GM19099 (cell line): ENCODE measurements around the gene MORC4.

Experiments used
- POLR2A ChIP-seq: IDR thresholded peaks from 3 replicates; pipeline ENCODE4 v1.6.1; 2011; ENCODE audit warnings: low read depth; ENCODE audit not compliant: insufficient read length; ENCODE audit errors: extremely low read depth

The MORC4 gene

DNA sequence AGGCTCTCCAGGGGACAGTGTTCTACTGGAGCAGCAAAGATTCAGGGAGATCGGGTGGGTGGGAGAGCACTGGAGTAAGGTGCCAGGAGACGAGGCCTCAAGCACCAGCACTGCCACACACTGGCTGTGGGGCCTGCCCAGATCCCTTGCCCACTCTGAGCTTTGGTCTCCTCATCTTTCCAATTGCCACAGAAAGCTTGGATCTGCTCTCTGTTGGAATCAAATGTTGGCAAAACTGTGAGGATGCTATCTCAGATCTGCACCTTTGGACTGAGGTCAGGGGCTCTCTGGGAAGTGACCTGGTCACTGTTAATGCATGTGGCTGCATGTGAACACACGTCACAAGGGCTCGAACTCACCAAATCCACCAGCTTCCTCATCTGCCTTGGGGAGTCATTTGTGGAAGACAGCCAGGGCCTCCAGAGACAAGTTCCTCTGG, 98.2 kb downstream of the MORC4 start:
- TF ChIP-seq POLR2A = no peak

DNA sequence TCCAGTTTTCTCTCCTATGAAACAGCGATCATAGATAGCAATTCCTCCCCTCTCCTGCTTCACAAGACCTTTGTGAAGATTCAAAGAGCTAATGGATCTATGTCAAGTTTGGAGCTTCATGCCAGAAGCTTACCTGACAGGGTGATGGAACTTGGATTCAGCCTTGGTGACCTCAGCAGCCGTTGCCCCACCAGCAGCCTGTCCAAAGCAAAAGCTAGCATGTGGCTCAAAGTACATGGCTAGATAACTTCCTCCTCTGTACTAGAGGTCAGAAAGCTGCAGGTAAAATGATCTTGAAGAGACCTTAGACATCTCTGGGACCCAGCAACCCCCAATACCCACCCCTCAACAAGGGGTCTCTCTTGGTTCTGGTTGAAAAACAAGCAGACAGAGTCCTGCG, 98.7 kb downstream of the MORC4 start:
- TF ChIP-seq POLR2A = no peak

DNA sequence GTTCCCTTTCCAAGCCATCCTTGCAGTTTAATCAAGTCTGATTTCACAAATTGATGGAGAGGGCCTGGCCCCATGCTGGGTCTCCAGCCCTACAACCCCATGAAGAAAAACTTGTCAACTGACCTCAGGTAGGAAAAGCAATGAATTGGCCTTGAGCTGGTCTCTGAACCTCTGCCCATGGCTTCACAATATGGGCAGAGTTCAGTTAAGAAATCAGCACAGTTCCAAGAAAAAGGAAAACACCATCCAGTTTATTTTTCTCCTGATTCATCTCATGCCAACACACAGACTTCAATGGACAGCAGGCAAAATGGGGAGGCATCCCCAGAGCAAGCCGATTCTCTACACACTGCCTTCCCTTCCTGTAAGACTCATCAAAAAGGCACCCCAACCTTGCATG, 100.2 kb downstream of the MORC4 start:
- no peak for TF ChIP-seq POLR2A

GRCh38 chrX:106899276-106899675, 100.7 kb downstream of the MORC4 start:
- TF ChIP-seq POLR2A = no peak

DNA sequence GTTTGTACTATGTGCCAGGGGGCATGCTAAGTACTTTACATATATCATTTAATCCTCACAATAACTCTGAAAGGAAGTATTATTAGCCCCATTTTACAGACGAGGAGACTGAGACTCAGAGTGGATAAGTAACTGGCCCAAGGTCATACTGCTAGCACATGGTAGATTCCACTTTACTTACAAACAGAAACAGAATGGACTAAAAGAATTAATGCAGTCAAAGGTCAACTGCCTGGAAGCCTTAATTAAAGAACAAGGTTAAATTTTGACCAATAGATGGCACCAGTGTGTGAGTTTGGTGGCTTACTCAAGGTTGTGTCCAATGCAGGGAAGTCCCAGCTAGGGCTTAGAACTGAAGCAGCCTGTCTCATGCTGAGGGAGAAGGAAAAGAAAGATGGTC, 101.5 kb downstream of the MORC4 start:
- no peak for TF ChIP-seq POLR2A

DNA sequence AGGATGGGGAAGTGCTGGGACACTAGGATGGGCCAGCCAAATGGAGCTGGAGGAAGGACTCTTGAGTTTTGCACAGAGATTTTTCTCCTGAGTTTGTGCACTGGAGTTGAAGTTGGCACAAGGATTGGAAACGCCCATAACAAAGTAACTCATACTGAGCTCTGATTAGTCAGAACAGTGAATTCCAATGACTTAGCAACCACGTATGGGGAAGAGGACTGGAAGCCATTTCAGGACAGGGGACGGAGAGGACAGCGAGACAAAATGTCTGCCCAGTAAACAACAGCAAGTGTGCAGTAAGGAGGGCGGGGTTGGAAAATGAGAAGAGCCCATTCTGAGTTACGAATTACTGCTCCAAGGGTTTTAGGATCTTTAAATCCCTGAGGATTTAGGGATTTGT, 102.8 kb downstream of the MORC4 start:
- no peak for TF ChIP-seq POLR2A

- no peak for TF ChIP-seq POLR2A
Observed at GRCh38 chrX:106894978-106895452, 105.0 kb downstream of the MORC4 start.

- no peak for TF ChIP-seq POLR2A
Observed at GRCh38 chrX:106894392-106894909, 105.6 kb downstream of the MORC4 start.

GRCh38 chrX:106891762-106892460, 108.1 kb downstream of the MORC4 start:
- no peak for TF ChIP-seq POLR2A
